ENCODE data around the gene SIPA1L3. TPM values are rescaled to one million over a fixed set of nuclear protein-coding genes. Genes with fewer than 3 reads are reported as not detected.

Gene SIPA1L3
- total and polyA plus RNA-seq, 9 of the 15 experiments (the other 6 are each of a cell fraction or from before 2014, with no cell fraction given), result 0.01 to 6.1 (median 2.5) TPM

- H4K20me1 ChIP-seq (replicated peaks; ENCODE audit: control insufficient read depth, insufficient read depth, low read length), result no peaks in the 10 kb centered on the region
- peak; percentile 90 for FAIRE-seq
- no peaks in the 10 kb centered on the region for H3K9me1 ChIP-seq (ENCODE audit: control insufficient read depth, insufficient read depth, low read length)
- H3K79me2 ChIP-seq (ENCODE audit: control insufficient read depth, insufficient read depth, low read length), result peaks cover 39% of the 10 kb centered on the region
- H3K4me3 ChIP-seq, result peak overlapping the region; percentile 57
- H3K9me3 ChIP-seq (replicated peaks; ENCODE audit: control insufficient read depth, insufficient read depth, low read depth, low read length), result no peaks in the 10 kb centered on the region
- TSS peak; percentile 77 for BruUV-seq (replicated peaks)
- intact Hi-C loops (cut with micrococcal nuclease) (loop anchor here (1.0 to 2.0 kb wide), 2 partner anchors 15 to 58 kb away; no protein-coding TSS in a partner anchor), in situ Hi-C loops (cut with MboI) (no loop called here)
- H3K27me3 ChIP-seq (ENCODE audit: control insufficient read depth in 2 of 2, insufficient read depth in 2 of 2, low read length in 2 of 2), result no peaks in the 10 kb centered on the region
- peak; percentile 61 to 86 (median 70) for DNase-seq (ENCODE audit: extremely low read depth in 1 of 4, low spot score in 3 of 4)
- CTCF ChIA-PET (ENCODE audit: low intra/inter-chr PET ratio), result no interaction called here
- H3K36me3 ChIP-seq (ENCODE audit: control insufficient read depth, insufficient read depth, low read length), result peaks cover 29% of the 10 kb centered on the region; the same call in 2 of the 3 replicates
- peak overlapping the region; percentile 93 for H3K4me2 ChIP-seq (ENCODE audit: insufficient read depth, low read length)
- peak overlapping the region; percentile 82 for H3K27ac ChIP-seq (ENCODE audit: extremely low read depth, low read depth, low read length)
- POLR2A ChIA-PET, result interaction anchor here (0.5 to 1.5 kb wide), 5 partner anchors 11 to 166 kb away, joined by 3 to 4 read pairs (median 3); partner anchors contain the start of gene PSMD8
- peaks cover 10 to 54% of the 10 kb centered on the region in 2 experiments; a peak in 4 of 5 replicates for H3K4me1 ChIP-seq (replicated peaks in 1 of 2; ENCODE audit: control insufficient read depth in 2 of 2, insufficient read depth in 2 of 2, low read length in 2 of 2)
- H3K9ac ChIP-seq (ENCODE audit: insufficient read depth in 1 of 2, low read depth in 2 of 2, low read length in 2 of 2), result peak overlapping the region; percentile 74 to 96
- WGBS (ENCODE audit: insufficient coverage, low coverage, missing lambda C conversion rate), result 3% methylated on average over 15 of the region's 17 CpGs
- ATAC-seq, result peak; percentile 63
- peak overlapping the region; percentile 73 for H2AFZ ChIP-seq (ENCODE audit: low read depth, low read length)
- TF ChIP-seq USF2 (CRISPR knock-in tag; IDR thresholded peaks at IDR 0.05) (no peak), JUND (IDR thresholded peaks at IDR 0.05; ENCODE audit: borderline replicate concordance, low read depth, low read length) (no peak), JUND (tag; IDR thresholded peaks at IDR 0.05; ENCODE audit: borderline replicate concordance, low read depth, low read length) (no peak; the same call in 2 of the 3 replicates), TSC22D4 (tag; IDR thresholded peaks at IDR 0.05) (0 out of 2 replicates have a peak, but pooled peaks have one; percentile 42), THAP12 (CRISPR knock-in tag; IDR thresholded peaks at IDR 0.05) (no peak), RAD21 (CRISPR knock-in tag; conservative IDR thresholded peaks at IDR 0.05 in 1 of 2, IDR thresholded peaks at IDR 0.05 in 1 of 2) (no peak), POLR2A (conservative IDR thresholded peaks at IDR 0.05) (no peak), ARID2 (IDR thresholded peaks at IDR 0.05) (no peak), HEY1 (CRISPR knock-in tag; IDR thresholded peaks at IDR 0.05; ENCODE audit: borderline replicate concordance) (no peak), AFF1 (IDR thresholded peaks at IDR 0.05; ENCODE audit: low read depth in 1 of 2, partially characterized antibody in 2 of 2) (no peak), HDAC2 (IDR thresholded peaks at IDR 0.05) (no peak), ZNF212 (CRISPR knock-in tag; IDR thresholded peaks at IDR 0.05) (no peak), ARHGAP35 (IDR thresholded peaks at IDR 0.05; ENCODE audit: partially characterized antibody) (no peak), YBX1 (IDR thresholded peaks at IDR 0.05) (no peak), EZH2 (IDR thresholded peaks at IDR 0.05; ENCODE audit: borderline replicate concordance, low read depth, low read length) (no peak), SREBF1 (IDR thresholded peaks at IDR 0.05; ENCODE audit: borderline replicate concordance, low read depth, low read length) (no peak)
Measured at GRCh38 chr19:38255383-38256014, 348.5 kb downstream of the SIPA1L3 start.

Data from K562 (cell line).